ENCODE data around the gene KLK11. TPM values are rescaled to one million over a fixed set of nuclear protein-coding genes. Genes with fewer than 3 reads are reported as not detected.

The KLK11 gene
- total and polyA plus RNA-seq, 4 donors = 0.07 to 0.25 TPM; not detected in 2

DNA sequence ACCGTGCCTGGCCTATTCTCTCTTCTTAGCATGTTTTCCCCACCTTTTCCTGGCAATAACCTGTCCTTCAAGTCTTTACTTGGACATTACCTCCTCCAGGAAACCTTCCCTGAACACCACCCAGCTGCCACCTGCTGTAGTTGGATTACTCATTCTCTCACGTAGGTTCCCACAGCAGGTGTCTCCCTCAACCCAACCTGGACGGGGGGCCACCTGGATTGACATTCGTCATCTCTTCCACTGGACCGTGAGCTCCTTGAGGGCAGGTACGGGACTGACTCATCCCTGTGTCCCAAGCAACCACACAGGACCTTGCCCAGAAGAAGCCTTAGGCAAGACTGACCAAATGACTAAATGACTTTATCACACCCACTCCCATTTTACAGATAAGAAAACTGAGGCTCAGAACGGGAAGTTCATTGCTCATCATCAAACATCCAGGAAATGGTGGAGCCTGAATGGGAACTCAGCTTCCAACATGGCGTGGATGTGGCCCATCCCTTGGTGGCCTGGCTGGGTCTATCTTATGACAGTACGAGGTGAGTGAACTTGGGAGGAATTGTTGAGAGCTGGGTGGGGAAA, 53.5 kb downstream of the KLK11 start (continued):
- TF ChIP-seq HNF4A (conservative IDR thresholded peaks at IDR 0.05) = no peak
- TF ChIP-seq FOXA2 (IDR thresholded peaks at IDR 0.05) = no peak
- no peak for TF ChIP-seq ATF3 (IDR thresholded peaks at IDR 0.05)
- no peak for TF ChIP-seq NR2F2 (IDR thresholded peaks at IDR 0.05)

Other genes starting within 250 kb of the KLK11 start
- not detected for gene ACP4, start 236.2 kb downstream of the KLK11 start, total RNA-seq
- gene ACP4, start 236.2 kb downstream of the KLK11 start, polyA plus RNA-seq = under 1 TPM; 0.06 to 0.19 TPM
- gene KLK1, start 202.8 kb downstream of the KLK11 start, total RNA-seq = not detected
- gene KLK1, start 202.8 kb downstream of the KLK11 start, polyA plus RNA-seq = not detected
- not detected for gene KLK15, start 193.0 kb downstream of the KLK11 start, total RNA-seq
- gene KLK15, start 193.0 kb downstream of the KLK11 start, polyA plus RNA-seq = not detected
- gene KLK3, start 171.7 kb downstream of the KLK11 start, total RNA-seq = not detected
- gene KLK3, start 171.7 kb downstream of the KLK11 start, polyA plus RNA-seq = not detected
- gene KLK2, start 153.2 kb downstream of the KLK11 start, total RNA-seq = not detected
- gene KLK2, start 153.2 kb downstream of the KLK11 start, polyA plus RNA-seq = not detected
- gene KLK4, start 115.2 kb downstream of the KLK11 start, total RNA-seq = not detected
- gene KLK4, start 115.2 kb downstream of the KLK11 start, polyA plus RNA-seq = not detected
- not detected for gene KLK5, start 73.6 kb downstream of the KLK11 start, total RNA-seq
- gene KLK5, start 73.6 kb downstream of the KLK11 start, polyA plus RNA-seq = not detected
- not detected for gene KLK6, start 57.0 kb downstream of the KLK11 start, total RNA-seq
- not detected for gene KLK6, start 57.0 kb downstream of the KLK11 start, polyA plus RNA-seq
- gene KLK7, start 42.7 kb downstream of the KLK11 start, total RNA-seq = not detected
- not detected for gene KLK7, start 42.7 kb downstream of the KLK11 start, polyA plus RNA-seq
- not detected for gene KLK8, start 25.0 kb downstream of the KLK11 start, total RNA-seq
- not detected for gene KLK8, start 25.0 kb downstream of the KLK11 start, polyA plus RNA-seq
- gene KLK10, start 6.9 kb downstream of the KLK11 start, total RNA-seq = not detected
- gene KLK10, start 6.9 kb downstream of the KLK11 start, polyA plus RNA-seq = under 1 TPM in 1 of 2 donors, not detected in 1; 0.06 TPM
- gene KLK12, start 8.4 kb upstream of the KLK11 start, total RNA-seq = not detected
- gene KLK12, start 8.4 kb upstream of the KLK11 start, polyA plus RNA-seq = not detected
- not detected for gene KLK13, start 38.5 kb upstream of the KLK11 start, total RNA-seq
- gene KLK13, start 38.5 kb upstream of the KLK11 start, polyA plus RNA-seq = not detected
- gene KLK14, start 56.3 kb upstream of the KLK11 start, total RNA-seq = not detected
- gene KLK14, start 56.3 kb upstream of the KLK11 start, polyA plus RNA-seq = under 1 TPM in 1 of 2 donors, not detected in 1; 0.06 TPM
- gene CTU1, start 81.8 kb upstream of the KLK11 start, total RNA-seq = 1 to 10 TPM; 3.4 to 3.7 TPM
- gene CTU1, start 81.8 kb upstream of the KLK11 start, polyA plus RNA-seq = 1 to 10 TPM in 1 of 2 donors, under 1 TPM in 1; 0.19 to 1.6 TPM
- gene SIGLEC9, start 98.3 kb upstream of the KLK11 start, total RNA-seq = 1 to 10 TPM; 4.8 to 5.4 TPM
- gene SIGLEC9, start 98.3 kb upstream of the KLK11 start, polyA plus RNA-seq = 1 to 10 TPM; 3.0 to 4.1 TPM
- gene SIGLEC7, start 115.7 kb upstream of the KLK11 start, total RNA-seq = 1 to 10 TPM; 3.2 to 4.7 TPM
- 1 to 10 TPM; 2.7 to 4.8 TPM for gene SIGLEC7, start 115.7 kb upstream of the KLK11 start, polyA plus RNA-seq
- 1 to 10 TPM; 2.8 to 4.8 TPM for gene CD33, start 198.5 kb upstream of the KLK11 start, total RNA-seq
- 1 to 10 TPM; 1.3 to 5.1 TPM for gene CD33, start 198.5 kb upstream of the KLK11 start, polyA plus RNA-seq
- gene SIGLECL1, start 224.5 kb upstream of the KLK11 start, total RNA-seq = under 1 TPM in 1 of 2 donors, not detected in 1; 0.05 TPM
- gene SIGLECL1, start 224.5 kb upstream of the KLK11 start, polyA plus RNA-seq = not detected

Measured in liver (tissue), 5 donors.